Neural crest cell (in vitro differentiated cells): ENCODE measurements around the gene OR52B6. TPM values are rescaled to one million over a fixed set of nuclear protein-coding genes. Genes with fewer than 3 reads are reported as not detected.

Experiments
- DNase-seq: peaks from one replicate; pipeline ENCODE4 v3.0.0; 2021; ENCODE audit warnings: low read depth, mixed read lengths, low spot score
- H3K27ac Mint-ChIP-seq: one replicate; pipeline ENCODE4 v1.8.0; 2021; ENCODE audit warnings: mild to moderate bottlenecking, mixed read lengths; ENCODE audit not compliant: unreplicated experiment
- H3K27me3 Mint-ChIP-seq: 2 replicates; pipeline ENCODE4 v1.8.0; 2021; ENCODE audit warnings: low read depth, mild to moderate bottlenecking, mixed read lengths
- H3K36me3 Mint-ChIP-seq: 2 replicates; pipeline ENCODE4 v1.8.0; 2021; ENCODE audit warnings: low read depth, mild to moderate bottlenecking, mixed read lengths
- H3K4me1 Mint-ChIP-seq: 2 replicates; pipeline ENCODE4 v1.8.0; 2021; ENCODE audit warnings: mixed read lengths
- H3K4me3 Mint-ChIP-seq: one replicate; pipeline ENCODE4 v1.8.0; 2021; ENCODE audit warnings: mild to moderate bottlenecking, mixed read lengths
- H3K9me3 Mint-ChIP-seq: 2 replicates; pipeline ENCODE4 v1.8.0; 2021; ENCODE audit warnings: mixed read lengths
- CTCF ChIP-seq: fragments of 200-600 bp; sonication (generic); conservative IDR thresholded peaks from 2 replicates; pipeline ENCODE4 v1.5.0; 2021; ENCODE audit warnings: antibody characterized with exemption, mild to moderate bottlenecking
- total RNA-seq: library from RNA; stranded (reverse); gene quantifications from 2 replicates; pipeline ENCODE4 v1.2.1, GENCODE V29; 2021

The OR52B6 gene
- total RNA-seq, 1 donor from 2014 or later = not detected

GRCh38 chr11:5626196-5626595 is 45.5 kb downstream of the OR52B6 start:
- peaks cover 5% of the 10 kb centered on the region for H3K9me3 Mint-ChIP-seq
- peaks cover 25% of the 10 kb centered on the region for H3K4me1 Mint-ChIP-seq
- peaks cover 2% of the 10 kb centered on the region for H3K36me3 Mint-ChIP-seq
- no peak for TF ChIP-seq CTCF
- H3K27me3 Mint-ChIP-seq = no peaks in the 10 kb centered on the region
- H3K4me3 Mint-ChIP-seq = no peak overlapping the region
- DNase-seq = no peak
- H3K27ac Mint-ChIP-seq = no peak overlapping the region

GRCh38 chr11:5631417-5631816 is 50.7 kb downstream of the OR52B6 start:
- Mint-ChIP-seq H3K27ac (no peak overlapping the region), H3K36me3 (peaks cover 2% of the 10 kb centered on the region), H3K4me3 (no peak overlapping the region), H3K27me3 (no peaks in the 10 kb centered on the region), H3K9me3 (peaks cover 11% of the 10 kb centered on the region), H3K4me1 (no peaks in the 10 kb centered on the region)
- no peak for TF ChIP-seq CTCF
- no peak for DNase-seq

Other genes starting within 250 kb of the OR52B6 start
- 0.21 TPM in 1 of 2 replicates, not detected in the other for gene OR51B5, start 237.4 kb upstream of the OR52B6 start, total RNA-seq
- gene OR51B6, start 229.4 kb upstream of the OR52B6 start, total RNA-seq = not detected in 2 replicates
- not detected in 2 replicates for gene OR51M1, start 197.1 kb upstream of the OR52B6 start, total RNA-seq
- gene OR51Q1, start 158.8 kb upstream of the OR52B6 start, total RNA-seq = not detected in 2 replicates
- not detected in 2 replicates for gene OR51I1, start 139.4 kb upstream of the OR52B6 start, total RNA-seq
- not detected in 2 replicates for gene OR51I2, start 131.6 kb upstream of the OR52B6 start, total RNA-seq
- gene OR52D1, start 92.2 kb upstream of the OR52B6 start, total RNA-seq = not detected in 2 replicates
- gene UBQLN3, start 70.9 kb upstream of the OR52B6 start, total RNA-seq = not detected in 2 replicates
- gene UBQLNL, start 64.2 kb upstream of the OR52B6 start, total RNA-seq = 0.09 and 0.20 TPM in 2 replicates
- not detected in 2 replicates for gene OR52H1, start 32.3 kb upstream of the OR52B6 start, total RNA-seq
- 11.8 and 13.7 TPM in 2 replicates for gene TRIM6, start 15.8 kb downstream of the OR52B6 start, total RNA-seq
- 1.1 TPM in 1 of 2 replicates, not detected in the other for gene TRIM34, start 44.1 kb downstream of the OR52B6 start, total RNA-seq
- 32.7 and 34.0 TPM in 2 replicates for gene TRIM5, start 104.2 kb downstream of the OR52B6 start, total RNA-seq
- gene TRIM22, start 108.9 kb downstream of the OR52B6 start, total RNA-seq = 2.2 and 3.1 TPM in 2 replicates
- gene OR56B1, start 155.6 kb downstream of the OR52B6 start, total RNA-seq = not detected in 2 replicates
- not detected in 2 replicates for gene OR52N4, start 173.4 kb downstream of the OR52B6 start, total RNA-seq
- gene OR52N5, start 202.5 kb downstream of the OR52B6 start, total RNA-seq = not detected in 2 replicates
- not detected in 2 replicates for gene OR52N1, start 210.4 kb downstream of the OR52B6 start, total RNA-seq
- gene OR52N2, start 228.0 kb downstream of the OR52B6 start, total RNA-seq = not detected in 2 replicates